GM12891 (cell line): Measurements from ENCODE around the gene POLR2E.
A peak's percentile ranks its signal among the peaks of the same experiment; 100 is the strongest.

ENCODE experiments used
- PAX5 ChIP-seq: IDR thresholded peaks from 2 replicates; pipeline ENCODE4 v1.6.1; 2011; ENCODE audit warnings: low read length, moderate library complexity, mild to moderate bottlenecking; ENCODE audit not compliant: insufficient read depth, severe bottlenecking
- POLR2A ChIP-seq: IDR thresholded peaks from 2 replicates; pipeline ENCODE4 v1.6.1; 2011; ENCODE audit warnings: low read depth, low read length, control low read depth
- POLR2AphosphoS5 ChIP-seq: IDR thresholded peaks from 2 replicates; pipeline ENCODE4 v1.6.1; 2011; ENCODE audit warnings: low read depth, low read length, control low read depth
- POU2F2 ChIP-seq: IDR thresholded peaks from 2 replicates; pipeline ENCODE4 v1.6.1; 2011; ENCODE audit warnings: low read depth, mild to moderate bottlenecking, control low read depth, low read length, moderate library complexity
- SPI1 ChIP-seq: IDR thresholded peaks from 2 replicates; pipeline ENCODE4 v1.6.1; 2011; ENCODE audit warnings: low read depth, low read length, control low read depth
- TAF1 ChIP-seq: IDR thresholded peaks from 2 replicates; pipeline ENCODE4 v1.6.1; 2011; ENCODE audit warnings: low read depth, low read length, control low read depth

DNA sequence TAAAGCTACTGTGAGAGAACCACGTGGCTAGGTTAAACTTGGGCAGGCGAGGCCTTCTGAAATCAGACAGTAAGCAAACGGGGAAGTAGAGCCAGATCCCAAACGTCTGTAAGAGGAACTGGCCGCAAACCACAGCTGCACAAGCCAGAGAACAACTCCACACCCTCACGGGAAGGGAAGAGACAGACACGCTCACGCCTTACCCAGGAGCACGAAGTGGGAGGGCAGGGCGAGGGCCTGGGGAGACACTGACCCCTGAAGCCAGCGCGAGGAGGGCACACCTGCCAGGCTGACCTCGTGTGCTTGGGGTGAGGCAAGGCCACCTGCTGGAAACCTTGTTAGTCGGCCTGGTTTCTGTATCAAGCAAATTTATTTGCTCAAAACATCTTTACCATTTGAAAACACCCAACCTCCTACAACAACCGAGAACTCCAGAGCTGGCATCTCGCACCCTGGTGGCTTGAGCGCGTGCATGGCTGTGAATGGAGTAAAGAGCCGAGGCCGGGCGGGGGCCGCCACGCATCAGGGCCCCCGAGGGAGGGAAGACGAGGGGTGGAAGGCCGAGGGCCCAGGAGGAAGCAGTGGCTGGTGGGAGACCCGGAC lies 7.3 kb downstream of the POLR2E start:
- TF ChIP-seq SPI1 = peak; percentile 64
- peak; percentile 76 for TF ChIP-seq POLR2A
- TF ChIP-seq POU2F2 = peak; percentile 41; the same call in 1 of the 2 replicates
- peak; percentile 84 for TF ChIP-seq POLR2AphosphoS5
- no peak for TF ChIP-seq TAF1
- peak; percentile 69 for TF ChIP-seq PAX5
